HEK293T (cell line): ENCODE data around the gene THSD7A.

Source experiments
- CTCF ChIA-PET: fragments of 350-600 bp; formaldehyde crosslinking; extraction: SDS; loops from one replicate; lab custom pipeline; 2021; ENCODE audit warnings: antibody characterized with exemption, inconsistent platforms; lab: Yijun Ruan, JAX
- POLR2A ChIA-PET: fragments of 350-600 bp; formaldehyde crosslinking; extraction: SDS; loops from one replicate; lab custom pipeline; 2020; ENCODE audit warnings: antibody characterized with exemption, inconsistent platforms; lab: Yijun Ruan, JAX
- DNase-seq: peaks from one replicate; pipeline ENCODE4 v3.0.0; 2012; ENCODE audit warnings: mixed read lengths; ENCODE audit errors: extremely low spot score
- ARNT ChIP-seq: fragments of 450-650 bp; IDR thresholded peaks from 2 replicates; pipeline ENCODE4 v1.6.1; 2017; ENCODE audit warnings: mild to moderate bottlenecking
- BHLHE40 ChIP-seq: fragments of 450-650 bp; IDR thresholded peaks from 2 replicates; pipeline ENCODE4 v1.6.1; 2016; ENCODE audit warnings: mild to moderate bottlenecking, moderate library complexity, borderline replicate concordance
- CTBP1 ChIP-seq: fragments of 450-650 bp; IDR thresholded peaks from 2 replicates; pipeline ENCODE4 v1.6.1; 2016; ENCODE audit warnings: borderline replicate concordance
- ELF4 ChIP-seq: fragments of 450-650 bp; IDR thresholded peaks from 2 replicates; pipeline ENCODE4 v1.6.1; 2017; ENCODE audit warnings: antibody characterized with exemption
- FOXA1 ChIP-seq: fragments of 450-650 bp; IDR thresholded peaks from 2 replicates; pipeline ENCODE4 v1.6.1; 2016; ENCODE audit warnings: mild to moderate bottlenecking
- FOXK2 ChIP-seq: fragments of 450-650 bp; IDR thresholded peaks from 2 replicates; pipeline ENCODE4 v1.6.1; 2016; ENCODE audit warnings: mild to moderate bottlenecking
- FOXM1 ChIP-seq: fragments of 450-650 bp; IDR thresholded peaks from 2 replicates; pipeline ENCODE4 v1.6.1; 2017; ENCODE audit warnings: mild to moderate bottlenecking, borderline replicate concordance
- HDGF ChIP-seq: fragments of 450-650 bp; IDR thresholded peaks from 2 replicates; pipeline ENCODE4 v1.6.1; 2017; ENCODE audit warnings: antibody characterized with exemption, borderline replicate concordance
- L3MBTL2 ChIP-seq: fragments of 450-650 bp; conservative IDR thresholded peaks from 2 replicates; pipeline ENCODE4 v1.6.1; 2016; ENCODE audit warnings: mild to moderate bottlenecking
- LEF1 ChIP-seq: fragments of 450-650 bp; IDR thresholded peaks from 2 replicates; pipeline ENCODE4 v1.6.1; 2017; ENCODE audit warnings: mild to moderate bottlenecking, borderline replicate concordance
- NFRKB ChIP-seq: fragments of 450-650 bp; IDR thresholded peaks from 2 replicates; pipeline ENCODE4 v1.6.1; 2016; ENCODE audit warnings: mild to moderate bottlenecking, moderate library complexity
- SP1 ChIP-seq: fragments of 450-650 bp; IDR thresholded peaks from 2 replicates; pipeline ENCODE4 v1.6.1; 2017
- SUZ12 ChIP-seq: fragments of 450-650 bp; IDR thresholded peaks from 2 replicates; pipeline ENCODE4 v1.6.1; 2016; ENCODE audit warnings: mild to moderate bottlenecking
- TARDBP ChIP-seq: fragments of 450-650 bp; IDR thresholded peaks from 2 replicates; pipeline ENCODE4 v1.6.1; 2016
- ZNF384 ChIP-seq: fragments of 450-650 bp; IDR thresholded peaks from 2 replicates; pipeline ENCODE4 v1.6.1; 2016
- TF ChIP-seq, protein P1 (sequence below): fragments of 450-650 bp; IDR thresholded peaks from 2 replicates; pipeline ENCODE4 v1.6.1; 2016

The THSD7A gene

DNA sequence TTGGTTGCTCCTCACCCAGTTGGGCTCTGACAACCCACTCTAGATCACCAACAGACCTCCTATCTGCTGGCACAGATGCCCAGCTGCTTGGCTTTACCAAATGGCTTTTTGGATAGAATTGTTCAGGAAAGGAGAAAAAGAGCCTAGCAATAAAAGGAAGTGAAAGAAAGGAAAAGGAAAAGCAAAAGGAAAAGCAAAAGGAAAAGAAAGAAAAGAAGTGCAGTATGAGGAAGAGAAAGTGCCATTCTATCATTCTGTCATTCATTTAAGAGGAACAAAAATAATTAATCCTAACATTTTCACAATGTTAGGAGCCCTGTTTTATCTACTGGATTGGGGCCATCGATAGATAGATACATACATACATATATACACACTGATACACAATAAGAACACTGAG, 353.6 kb downstream of the THSD7A start:
- DNase-seq, result no peak
- ChIA-PET POLR2A (no interaction called here), CTCF (no interaction called here)
- no peak for TF ChIP-seq FOXM1
- TF ChIP-seq SP1, result no peak
- TF ChIP-seq NFRKB, result no peak
- TF ChIP-seq, protein P1, sequence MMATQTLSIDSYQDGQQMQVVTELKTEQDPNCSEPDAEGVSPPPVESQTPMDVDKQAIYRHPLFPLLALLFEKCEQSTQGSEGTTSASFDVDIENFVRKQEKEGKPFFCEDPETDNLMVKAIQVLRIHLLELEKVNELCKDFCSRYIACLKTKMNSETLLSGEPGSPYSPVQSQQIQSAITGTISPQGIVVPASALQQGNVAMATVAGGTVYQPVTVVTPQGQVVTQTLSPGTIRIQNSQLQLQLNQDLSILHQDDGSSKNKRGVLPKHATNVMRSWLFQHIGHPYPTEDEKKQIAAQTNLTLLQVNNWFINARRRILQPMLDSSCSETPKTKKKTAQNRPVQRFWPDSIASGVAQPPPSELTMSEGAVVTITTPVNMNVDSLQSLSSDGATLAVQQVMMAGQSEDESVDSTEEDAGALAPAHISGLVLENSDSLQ, result no peak
- no peak for TF ChIP-seq ZNF384
- TF ChIP-seq BHLHE40, result no peak
- no peak for TF ChIP-seq HDGF
- TF ChIP-seq FOXK2, result no peak
- TF ChIP-seq LEF1, result no peak
- no peak for TF ChIP-seq ARNT
- TF ChIP-seq TARDBP, result no peak
- no peak for TF ChIP-seq FOXA1
- TF ChIP-seq L3MBTL2, result no peak
- TF ChIP-seq ELF4, result no peak

DNA sequence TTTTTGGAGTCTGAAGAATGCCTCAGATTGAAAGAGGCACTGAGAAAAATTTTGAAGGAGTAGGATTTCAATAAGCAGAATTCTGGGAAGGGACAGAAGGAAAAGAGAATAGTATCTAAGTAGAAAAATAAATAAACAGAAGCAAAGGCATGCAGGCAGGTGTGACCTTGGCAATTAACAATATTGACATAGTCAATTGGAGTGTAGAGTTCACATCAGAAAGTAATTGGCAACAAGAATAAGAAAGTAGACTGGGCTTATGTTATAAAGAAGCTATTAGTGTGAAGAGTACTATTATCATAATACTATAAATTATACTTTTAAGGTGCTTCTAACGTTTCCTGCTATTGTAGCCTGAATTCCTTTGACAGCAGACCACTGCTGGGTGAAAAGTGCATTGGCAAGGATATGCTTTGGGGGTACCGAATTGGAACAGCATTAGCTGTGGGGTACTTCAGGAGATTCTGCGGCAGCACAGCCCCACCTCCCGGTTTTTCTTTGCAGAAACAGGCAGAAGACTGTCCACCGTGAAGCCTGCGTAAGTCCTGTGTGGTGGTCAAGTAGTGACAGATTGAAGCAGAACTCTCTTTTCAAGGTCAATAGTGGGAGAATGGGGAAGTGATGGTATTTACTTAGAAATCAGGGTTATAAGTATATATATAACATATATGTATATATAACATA, 357.0 kb downstream of the THSD7A start:
- ChIA-PET CTCF (no interaction called here), POLR2A (no interaction called here)
- TF ChIP-seq ELF4, result no peak
- TF ChIP-seq SUZ12, result no peak
- TF ChIP-seq FOXM1, result no peak
- no peak for TF ChIP-seq BHLHE40
- TF ChIP-seq SP1, result no peak
- no peak for TF ChIP-seq ARNT
- no peak for TF ChIP-seq ZNF384
- TF ChIP-seq CTBP1, result no peak
- no peak for TF ChIP-seq FOXK2
- TF ChIP-seq TARDBP, result no peak
- TF ChIP-seq FOXA1, result no peak
- no peak for TF ChIP-seq L3MBTL2
- TF ChIP-seq LEF1, result no peak
- TF ChIP-seq NFRKB, result no peak
- TF ChIP-seq, protein P1, result no peak
- DNase-seq, result peak; percentile 17

DNA sequence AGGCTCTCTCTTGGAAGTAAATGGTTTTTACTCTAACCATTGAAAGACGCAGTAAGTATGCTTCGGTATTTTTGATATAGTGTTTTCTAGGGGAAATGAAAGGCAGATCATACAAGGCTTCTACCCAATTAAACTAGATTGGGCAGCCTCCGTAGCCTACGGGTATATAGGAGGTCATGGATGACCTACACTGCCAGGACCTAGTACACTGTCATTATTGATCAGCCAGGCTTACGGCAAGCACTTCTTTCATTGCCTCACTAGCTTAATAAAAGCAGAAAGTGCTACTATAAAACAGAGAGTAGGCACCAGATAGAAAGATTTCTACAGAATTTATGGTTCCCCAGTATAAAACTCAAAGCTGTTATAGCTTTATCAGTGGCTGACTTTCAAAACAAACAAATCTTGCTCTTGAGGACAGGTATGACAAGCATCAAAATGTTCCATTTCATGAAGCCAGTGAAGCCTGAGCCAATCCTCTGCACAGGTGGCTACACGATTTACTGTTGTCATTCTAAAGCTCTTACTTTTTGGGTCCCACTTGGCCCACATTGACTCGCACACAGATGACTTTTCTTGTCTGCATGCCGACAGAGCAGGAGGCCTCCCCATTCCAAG, 358.1 kb downstream of the THSD7A start:
- TF ChIP-seq FOXM1 (no peak), LEF1 (no peak), FOXK2 (no peak), FOXA1 (no peak), SUZ12 (no peak), TARDBP (no peak), HDGF (no peak), L3MBTL2 (no peak), CTBP1 (no peak), ELF4 (no peak), NFRKB (no peak), BHLHE40 (no peak)
- TF ChIP-seq, protein P1, result no peak
- CTCF ChIA-PET, result no interaction called here
- no peak for DNase-seq
- POLR2A ChIA-PET, result no interaction called here

DNA sequence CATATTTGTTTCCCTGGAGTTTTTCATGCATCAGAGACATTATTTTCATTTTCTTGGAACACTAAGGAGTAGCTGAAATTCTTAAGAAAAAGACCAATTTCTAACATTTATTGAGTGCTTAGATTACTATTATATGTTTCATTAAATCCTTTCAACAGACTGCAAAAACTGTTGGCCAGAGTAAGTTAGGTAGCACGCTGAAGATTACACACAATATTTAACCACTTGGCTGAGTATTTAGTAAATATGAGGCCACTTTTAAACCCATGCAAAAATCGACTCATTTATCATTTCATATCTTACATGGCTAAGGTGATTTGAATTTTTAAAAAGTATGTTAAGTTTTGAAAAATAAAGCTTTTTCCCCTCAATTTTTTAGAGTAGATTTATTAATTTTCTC, 358.8 kb downstream of the THSD7A start:
- no peak for DNase-seq
- ChIA-PET POLR2A (no interaction called here), CTCF (no interaction called here)
- TF ChIP-seq, protein P1, result no peak
- no peak for TF ChIP-seq L3MBTL2
- no peak for TF ChIP-seq FOXA1
- no peak for TF ChIP-seq NFRKB
- no peak for TF ChIP-seq LEF1
- TF ChIP-seq ARNT, result no peak
- no peak for TF ChIP-seq ZNF384
- TF ChIP-seq FOXK2, result no peak

DNA sequence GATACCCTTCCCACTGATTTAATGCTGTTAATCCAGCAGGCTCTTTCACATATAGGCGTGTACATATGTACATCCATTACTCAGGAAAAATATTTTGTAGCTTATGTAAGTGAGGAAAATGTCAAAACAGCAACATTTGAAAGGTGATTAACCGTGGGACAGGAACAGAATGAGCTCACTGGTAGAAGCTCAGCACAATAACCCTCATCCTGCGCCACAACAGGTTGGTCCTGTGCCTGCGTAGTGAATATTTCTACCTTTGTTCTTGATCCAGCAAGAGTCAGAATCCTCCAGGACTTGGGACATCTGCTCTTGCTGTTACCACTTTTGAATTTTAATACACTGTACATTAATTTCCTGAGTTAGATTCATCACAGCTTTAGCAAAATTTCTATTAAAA, 359.4 kb downstream of the THSD7A start:
- DNase-seq, result no peak
- ChIA-PET CTCF (no interaction called here), POLR2A (no interaction called here)
- no peak for TF ChIP-seq SUZ12
- TF ChIP-seq CTBP1, result no peak
- no peak for TF ChIP-seq NFRKB
- TF ChIP-seq ZNF384, result no peak
- TF ChIP-seq ELF4, result no peak
- TF ChIP-seq BHLHE40, result no peak
- no peak for TF ChIP-seq FOXA1
- TF ChIP-seq, protein P1, result no peak
